H9 (cell line): ENCODE results near the gene THOP1. TPM values are rescaled to one million over a fixed set of nuclear protein-coding genes. Genes with fewer than 3 reads are reported as not detected.

Experiments used
- DNase-seq: peaks from one replicate; pipeline ENCODE4 v3.0.0-alpha.2; 2017
- H2AFZ ChIP-seq: one replicate; pipeline ENCODE4 v1.6.1; 2013; ENCODE audit warnings: mild to moderate bottlenecking, low read length, control low read depth, moderate library complexity
- H2AK5ac ChIP-seq: 2 replicates; pipeline ENCODE4 v1.6.1; 2013; ENCODE audit warnings: low read length, control low read depth, mixed read lengths; ENCODE audit not compliant: insufficient read length
- H2BK120ac ChIP-seq: one replicate; pipeline ENCODE4 v1.6.1; 2013; ENCODE audit warnings: low read depth, mild to moderate bottlenecking, low read length, control low read depth, inconsistent platforms; ENCODE audit not compliant: poor library complexity, severe bottlenecking
- H2BK12ac ChIP-seq: 2 replicates; pipeline ENCODE4 v1.6.1; 2013; ENCODE audit warnings: low read length, control low read depth, mixed read lengths, low read depth; ENCODE audit not compliant: insufficient read length
- H2BK15ac ChIP-seq: 2 replicates; pipeline ENCODE4 v1.6.1; 2013; ENCODE audit warnings: low read depth, low read length, control low read depth
- H2BK20ac ChIP-seq: one replicate; pipeline ENCODE4 v1.6.1; 2013; ENCODE audit warnings: low read depth, mild to moderate bottlenecking, low read length, control low read depth, inconsistent platforms; ENCODE audit not compliant: poor library complexity, severe bottlenecking
- H2BK5ac ChIP-seq: 2 replicates; pipeline ENCODE4 v1.6.1; 2013; ENCODE audit warnings: low read length, control low read depth, mixed read lengths; ENCODE audit not compliant: insufficient read length
- H3K14ac ChIP-seq: 2 replicates; pipeline ENCODE4 v1.6.1; 2013; ENCODE audit warnings: low read length, control low read depth; ENCODE audit not compliant: insufficient read depth
- H3K18ac ChIP-seq: 2 replicates; pipeline ENCODE4 v1.6.1; 2013; ENCODE audit warnings: low read depth, mild to moderate bottlenecking, mixed read lengths, low read length, control low read depth; ENCODE audit not compliant: insufficient read length
- H3K23ac ChIP-seq: 2 replicates; pipeline ENCODE4 v1.6.1; 2013; ENCODE audit warnings: low read length, control low read depth, mixed read lengths, low read depth; ENCODE audit not compliant: insufficient read length
- H3K23me2 ChIP-seq: 2 replicates; pipeline ENCODE4 v1.6.1; 2013; ENCODE audit warnings: low read depth, mild to moderate bottlenecking, mixed read lengths, low read length, control low read depth; ENCODE audit not compliant: insufficient read length, poor library complexity, severe bottlenecking
- H3K27ac ChIP-seq: 2 replicates; pipeline ENCODE4 v1.5.1; 2013; ENCODE audit warnings: low read length, control low read depth, mixed read lengths, low read depth; ENCODE audit not compliant: insufficient read length
- H3K27me3 ChIP-seq: 2 replicates; pipeline ENCODE4 v1.6.1; 2013; ENCODE audit warnings: low read length, control low read depth, inconsistent platforms; ENCODE audit not compliant: insufficient read depth
- H3K4ac ChIP-seq: 2 replicates; pipeline ENCODE4 v1.6.1; 2013; ENCODE audit warnings: low read depth, mild to moderate bottlenecking, control low read depth, inconsistent platforms, low read length, moderate library complexity
- H3K4me1 ChIP-seq: 2 replicates; pipeline ENCODE4 v1.6.1; 2013; ENCODE audit warnings: low read length, control low read depth, inconsistent platforms; ENCODE audit not compliant: insufficient read depth
- H3K4me2 ChIP-seq: 2 replicates; pipeline ENCODE4 v1.6.1; 2013; ENCODE audit warnings: low read length, control low read depth, mixed read lengths; ENCODE audit not compliant: insufficient read length, insufficient read depth
- H3K56ac ChIP-seq: 2 replicates; pipeline ENCODE4 v1.6.1; 2013; ENCODE audit warnings: low read depth, mild to moderate bottlenecking, mixed read lengths, low read length, control low read depth; ENCODE audit not compliant: insufficient read length
- H3K79me1 ChIP-seq: 2 replicates; pipeline ENCODE4 v1.6.1; 2013; ENCODE audit warnings: low read depth, mild to moderate bottlenecking, moderate library complexity, low read length, control low read depth, inconsistent platforms; ENCODE audit not compliant: insufficient read depth, poor library complexity, severe bottlenecking
- H3K79me2 ChIP-seq: 2 replicates; pipeline ENCODE4 v1.6.1; 2013; ENCODE audit warnings: low read length, control low read depth, inconsistent platforms; ENCODE audit not compliant: insufficient read depth
- H3K9ac ChIP-seq: 2 replicates; pipeline ENCODE4 v1.6.1; 2013; ENCODE audit warnings: low read length, control low read depth, mixed read lengths; ENCODE audit not compliant: insufficient read length; ENCODE audit errors: extremely low read depth
- H3K9me3 ChIP-seq: one replicate; pipeline ENCODE4 v1.6.1; 2013; ENCODE audit warnings: low read depth, low read length, inconsistent platforms; ENCODE audit not compliant: control insufficient read depth
- H3T11ph ChIP-seq: one replicate; pipeline ENCODE4 v1.6.1; 2013; ENCODE audit warnings: mild to moderate bottlenecking, low read length, control low read depth, inconsistent platforms
- H4K20me1 ChIP-seq: one replicate; pipeline ENCODE4 v1.6.1; 2013; ENCODE audit not compliant: control insufficient read depth, insufficient read length, insufficient read depth
- H4K5ac ChIP-seq: 2 replicates; pipeline ENCODE4 v1.6.1; 2013; ENCODE audit warnings: low read depth, mild to moderate bottlenecking, mixed read lengths, low read length, control low read depth; ENCODE audit not compliant: insufficient read length
- H4K8ac ChIP-seq: replicated peaks from 2 replicates; pipeline ENCODE4 v1.6.1; 2013; ENCODE audit warnings: low read length, control low read depth, mixed read lengths, low read depth; ENCODE audit not compliant: insufficient read length
- H4K91ac ChIP-seq: 2 replicates; pipeline ENCODE4 v1.6.1; 2013; ENCODE audit warnings: low read depth, mild to moderate bottlenecking, moderate library complexity, mixed read lengths, low read length, control low read depth; ENCODE audit not compliant: insufficient read length
- H3K27ac Mint-ChIP-seq, 3 experiments: 2 replicates in 2 of 3; 3 replicates in 1 of 3; pipeline ENCODE4 v1.8.0; 2020 to 2021; ENCODE audit warnings: mixed read lengths in 3 of 3, mild to moderate bottlenecking in 1 of 3, moderate library complexity in 1 of 3
- H3K27me3 Mint-ChIP-seq: 2 replicates; pipeline ENCODE4 v1.8.0; 2021; ENCODE audit warnings: low read depth, mild to moderate bottlenecking, moderate library complexity, mixed read lengths
- H3K36me3 Mint-ChIP-seq, 3 experiments: 2 replicates in 2 of 3; 3 replicates in 1 of 3; pipeline ENCODE4 v1.8.0; 2020 to 2021; ENCODE audit warnings: low read depth in 3 of 3, mixed read lengths in 3 of 3; ENCODE audit not compliant: insufficient read depth in 1 of 3
- H3K4me1 Mint-ChIP-seq, 2 experiments: 2 replicates each; pipeline ENCODE4 v1.8.0; 2020; ENCODE audit warnings: mixed read lengths in 2 of 2
- H3K4me3 Mint-ChIP-seq, 2 experiments: 2 replicates in 1 of 2; 3 replicates in 1 of 2; pipeline ENCODE4 v1.8.0; 2020 to 2021; ENCODE audit warnings: mild to moderate bottlenecking in 2 of 2, mixed read lengths in 2 of 2, moderate library complexity in 1 of 2
- H3K9me3 Mint-ChIP-seq, 2 experiments: 2 replicates in 1 of 2; 3 replicates in 1 of 2; pipeline ENCODE4 v1.8.0; 2020; ENCODE audit warnings: mild to moderate bottlenecking in 2 of 2, mixed read lengths in 2 of 2, moderate library complexity in 1 of 2
- CTCF ChIP-seq: fragments of 200-600 bp; sonication (generic); conservative IDR thresholded peaks from 3 replicates; pipeline ENCODE4 v1.8.0; 2021; ENCODE audit warnings: antibody characterized with exemption, mild to moderate bottlenecking
- WGBS: extraction: QIAGEN DNeasy Blood & Tissue Kit; methylation state at CpG from one replicate; pipeline ENCODE4 v1.1.7; 2013; ENCODE audit warnings: missing lambda C conversion rate, low lambda C conversion rate, mixed read lengths; ENCODE audit not compliant: insufficient read length; ENCODE audit errors: extremely low coverage; 5-methylcytosine and 5-hydroxymethylcytosine counted together
- total RNA-seq: library from RNA; stranded (reverse); gene quantifications from 2 replicates; pipeline ENCODE4 v1.2.1, GENCODE V29; 2021

Gene THOP1
- total RNA-seq, 1 experiment from 2014 or later: 150 TPM

DNA sequence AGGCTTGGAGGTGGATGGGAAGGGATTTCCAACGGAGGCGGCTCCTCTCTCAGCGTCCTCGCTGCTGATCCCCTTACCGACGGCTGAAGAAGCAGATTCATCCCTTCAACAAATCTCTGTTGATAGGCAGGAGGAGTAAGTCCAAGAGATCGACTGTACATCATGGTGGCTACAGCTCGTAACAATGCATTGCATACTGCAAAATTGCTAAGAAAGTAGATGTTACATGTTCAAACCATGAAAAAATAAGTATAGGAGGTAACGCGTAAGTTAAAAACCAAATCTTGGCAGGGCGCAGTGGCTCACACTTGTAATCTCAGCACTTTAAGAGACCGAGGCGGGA lies 45.0 kb upstream of the THOP1 start:
- no CpG with 5 or more reads among the region's 13 CpGs for WGBS
- H3K79me1 ChIP-seq: no peaks in the 10 kb centered on the region
- H3K18ac ChIP-seq: no peak overlapping the region
- no peak overlapping the region for H3K4ac ChIP-seq
- H2BK20ac ChIP-seq: no peak overlapping the region
- H3K56ac ChIP-seq: no peak overlapping the region
- H3T11ph ChIP-seq: no peak overlapping the region
- no peak overlapping the region for H2AK5ac ChIP-seq
- H3K4me3 Mint-ChIP-seq: peak overlapping the region; percentile 81 to 88
- H3K79me2 ChIP-seq: no peaks in the 10 kb centered on the region
- no peaks in the 10 kb centered on the region; the same call in 1 of the 2 replicates for H3K27me3 ChIP-seq
- H2BK12ac ChIP-seq: no peak overlapping the region
- H3K14ac ChIP-seq: no peak overlapping the region
- H3K27ac Mint-ChIP-seq: no peak overlapping the region
- no peak overlapping the region for H4K91ac ChIP-seq
- H3K4me1 Mint-ChIP-seq: peaks cover 5 to 6% of the 10 kb centered on the region in 2 experiments
- H3K23me2 ChIP-seq: peaks cover 5% of the 10 kb centered on the region
- no peak overlapping the region for H2BK120ac ChIP-seq
- H3K9ac ChIP-seq: no peak overlapping the region
- DNase-seq: no peak
- H3K9me3 ChIP-seq: no peaks in the 10 kb centered on the region
- H3K4me2 ChIP-seq: no peak overlapping the region
- no peak overlapping the region for H3K27ac ChIP-seq
- no peaks in the 10 kb centered on the region for H4K20me1 ChIP-seq
- no peak overlapping the region for H3K23ac ChIP-seq
- H3K9me3 Mint-ChIP-seq: no peaks in the 10 kb centered on the region; a peak in 1 of 5 replicates
- no peaks in the 10 kb centered on the region for H3K4me1 ChIP-seq
- peaks cover 21 to 24% (median 23%) of the 10 kb centered on the region in 3 experiments for H3K36me3 Mint-ChIP-seq
- TF ChIP-seq CTCF: no peak
- H2BK15ac ChIP-seq: no peak overlapping the region
- H4K8ac ChIP-seq: no peak overlapping the region
- H3K27me3 Mint-ChIP-seq: peaks cover 26% of the 10 kb centered on the region
- H2BK5ac ChIP-seq: no peak overlapping the region
- no peak overlapping the region for H4K5ac ChIP-seq
- H2AFZ ChIP-seq: no peak overlapping the region
